ENCODE measurements around the gene H1-8.
"Not testable (repeated sequence)": the region's sequence is repeated elsewhere in the genome, so short reads cannot be mapped to it uniquely, and the experiment has no call there.

The H1-8 gene

DNA sequence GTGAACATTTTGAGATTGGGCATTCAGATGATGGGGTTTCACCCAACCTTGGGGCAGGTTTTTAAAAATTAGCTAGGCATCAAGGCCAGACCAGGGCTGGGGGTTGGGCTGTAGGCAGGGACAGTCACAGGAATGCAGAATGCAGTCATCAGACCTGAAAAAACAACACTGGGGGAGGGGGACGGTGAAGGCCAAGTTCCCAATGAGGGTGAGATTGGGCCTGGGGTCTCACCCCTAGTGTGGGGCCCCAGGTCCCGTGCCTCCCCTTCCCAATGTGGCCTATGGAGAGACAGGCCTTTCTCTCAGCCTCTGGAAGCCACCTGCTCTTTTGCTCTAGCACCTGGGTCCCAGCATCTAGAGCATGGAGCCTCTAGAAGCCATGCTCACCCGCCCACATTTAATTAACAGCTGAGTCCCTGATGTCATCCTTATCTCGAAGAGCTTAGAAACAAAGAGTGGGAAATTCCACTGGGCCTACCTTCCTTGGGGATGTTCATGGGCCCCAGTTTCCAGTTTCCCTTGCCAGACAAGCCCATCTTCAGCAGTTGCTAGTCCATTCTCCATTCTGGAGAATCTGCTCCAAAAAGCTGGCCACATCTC lies 8.4 kb upstream of the H1-8 start:
- H3K9me3 Mint-ChIP-seq, result no peaks in the 10 kb centered on the region
- H3K36me3 Mint-ChIP-seq (ENCODE audit: low read depth), result no peaks in the 10 kb centered on the region
- H3K27me3 Mint-ChIP-seq (ENCODE audit: low read depth), result peaks cover 2% of the 10 kb centered on the region
- no peak overlapping the region for H3K4me3 Mint-ChIP-seq
- H3K27ac Mint-ChIP-seq, result no peak overlapping the region
- DNase-seq (ENCODE audit: low spot score), result no peak
- no peaks in the 10 kb centered on the region for H3K4me1 Mint-ChIP-seq (ENCODE audit: low read depth)

- Mint-ChIP-seq H3K4me3 (no peak overlapping the region), H3K36me3 (ENCODE audit: low read depth) (no peaks in the 10 kb centered on the region), H3K4me1 (ENCODE audit: low read depth) (no peaks in the 10 kb centered on the region), H3K27me3 (ENCODE audit: low read depth) (peaks cover 2% of the 10 kb centered on the region), H3K27ac (no peak overlapping the region), H3K9me3 (no peaks in the 10 kb centered on the region)
- DNase-seq (ENCODE audit: low spot score), result no peak
These were observed 7.9 kb upstream of the H1-8 start for GRCh38 chr3:129535075-129535474.

DNA sequence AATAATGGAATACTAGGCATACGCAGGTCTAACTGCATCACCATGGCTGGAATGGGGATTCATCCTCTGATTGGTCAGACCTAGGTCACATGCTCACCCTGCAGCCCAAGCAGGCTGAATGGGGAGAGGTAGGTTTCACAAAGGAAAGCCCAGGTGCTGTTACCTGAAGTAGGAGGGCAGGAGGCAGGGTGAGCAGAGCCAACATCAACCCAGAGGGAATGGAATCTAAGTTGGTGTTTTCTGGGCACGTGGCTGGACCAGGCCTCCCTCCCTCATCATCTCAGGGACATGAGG lies 6.7 kb upstream of the H1-8 start:
- no peaks in the 10 kb centered on the region for H3K36me3 Mint-ChIP-seq (ENCODE audit: low read depth)

GRCh38 chr3:129536804-129537203 lies 6.2 kb upstream of the H1-8 start:
- Mint-ChIP-seq H3K27me3 (ENCODE audit: low read depth) (peaks cover 2% of the 10 kb centered on the region), H3K9me3 (no peaks in the 10 kb centered on the region), H3K4me3 (no peak overlapping the region), H3K27ac (no peak overlapping the region), H3K36me3 (ENCODE audit: low read depth) (no peaks in the 10 kb centered on the region), H3K4me1 (ENCODE audit: low read depth) (no peaks in the 10 kb centered on the region)
- DNase-seq (ENCODE audit: low spot score), result no peak

More for the DNA sequence above, 6.7 kb upstream of the H1-8 start:
- Mint-ChIP-seq H3K4me3 (no peak overlapping the region), H3K27me3 (ENCODE audit: low read depth) (peaks cover 2% of the 10 kb centered on the region), H3K9me3 (no peaks in the 10 kb centered on the region), H3K27ac (no peak overlapping the region), H3K4me1 (ENCODE audit: low read depth) (no peaks in the 10 kb centered on the region)
- no peak for DNase-seq (ENCODE audit: low spot score)

GRCh38 chr3:129539206-129539605 lies 3.8 kb upstream of the H1-8 start:
- H3K27ac Mint-ChIP-seq, result no peak overlapping the region
- no peak overlapping the region for H3K4me3 Mint-ChIP-seq
- peaks cover 2% of the 10 kb centered on the region for H3K27me3 Mint-ChIP-seq (ENCODE audit: low read depth)
- no peak for DNase-seq (ENCODE audit: low spot score)
- H3K36me3 Mint-ChIP-seq (ENCODE audit: low read depth), result no peaks in the 10 kb centered on the region
- H3K9me3 Mint-ChIP-seq, result no peaks in the 10 kb centered on the region
- no peaks in the 10 kb centered on the region for H3K4me1 Mint-ChIP-seq (ENCODE audit: low read depth)

DNA sequence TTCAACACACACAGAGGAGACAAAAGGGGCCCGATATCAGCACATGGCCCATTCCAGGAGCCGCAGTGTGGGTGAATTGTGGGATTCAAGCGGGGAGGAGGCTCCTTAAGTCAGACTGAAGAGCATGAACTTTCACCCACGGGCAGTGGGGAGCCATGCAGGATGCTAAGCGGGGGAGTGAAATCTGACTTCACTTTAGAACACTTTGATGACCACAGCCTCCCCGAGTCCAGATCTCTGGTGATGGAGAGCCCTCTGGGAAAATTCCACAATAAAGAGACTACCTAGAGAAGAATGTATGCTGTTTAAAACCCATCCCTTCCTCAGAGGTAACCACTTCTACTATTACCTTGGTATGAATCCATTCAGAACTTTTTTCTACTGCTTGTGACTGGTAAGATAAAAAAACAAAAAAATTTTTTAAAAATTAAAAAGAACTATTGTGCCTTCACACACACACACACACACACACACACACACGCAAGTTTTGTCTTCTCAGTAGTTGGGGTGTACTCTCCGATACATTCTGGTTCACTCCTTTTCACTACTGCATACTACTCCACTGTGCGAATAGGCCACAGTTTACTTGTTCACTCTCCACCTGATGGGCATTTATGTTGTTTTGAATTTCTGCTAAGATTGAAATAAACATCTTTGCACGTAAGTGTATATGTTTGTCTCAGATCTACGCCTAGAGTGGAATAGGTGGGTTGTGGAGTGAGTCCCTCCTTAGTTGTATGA lies 2.0 kb upstream of the H1-8 start:
- no peak overlapping the region for H3K27ac Mint-ChIP-seq
- peaks cover 2% of the 10 kb centered on the region for H3K27me3 Mint-ChIP-seq (ENCODE audit: low read depth)

DNA sequence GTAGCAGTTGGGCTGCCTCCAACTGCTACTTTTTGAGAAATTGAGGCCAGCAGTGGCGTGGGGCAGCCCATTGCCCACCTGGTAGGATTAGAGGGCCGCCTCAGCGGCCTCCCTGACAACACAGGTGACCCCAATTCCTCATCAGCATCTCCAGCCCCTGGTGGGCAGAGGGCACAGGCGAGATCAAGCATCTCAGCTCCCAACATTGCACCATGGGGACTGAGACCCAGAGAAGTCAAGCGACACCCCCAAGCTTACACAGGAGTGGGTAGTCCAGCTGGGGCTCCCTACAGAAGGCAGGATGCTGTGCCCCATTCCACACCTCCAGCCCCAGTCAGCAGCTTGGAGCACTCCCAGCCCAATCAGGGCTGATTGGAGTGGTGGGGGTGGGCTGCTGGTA lies 228 bp upstream of the H1-8 start:
- Mint-ChIP-seq H3K4me3 (no peak overlapping the region), H3K27ac (no peak overlapping the region), H3K4me1 (ENCODE audit: low read depth) (no peaks in the 10 kb centered on the region), H3K36me3 (ENCODE audit: low read depth) (no peaks in the 10 kb centered on the region), H3K9me3 (no peaks in the 10 kb centered on the region), H3K27me3 (ENCODE audit: low read depth) (no peaks in the 10 kb centered on the region)
- DNase-seq (ENCODE audit: low spot score), result no peak

More for the DNA sequence above, 2.0 kb upstream of the H1-8 start:
- Mint-ChIP-seq H3K9me3 (no peaks in the 10 kb centered on the region), H3K4me1 (ENCODE audit: low read depth) (no peaks in the 10 kb centered on the region), H3K36me3 (ENCODE audit: low read depth) (no peaks in the 10 kb centered on the region), H3K4me3 (no peak overlapping the region)
- no peak for DNase-seq (ENCODE audit: low spot score)

GRCh38 chr3:129543999-129544398 lies 1.0 kb downstream of the H1-8 start:
- Mint-ChIP-seq H3K27ac (no peak overlapping the region), H3K27me3 (ENCODE audit: low read depth) (no peaks in the 10 kb centered on the region), H3K9me3 (no peaks in the 10 kb centered on the region), H3K4me1 (ENCODE audit: low read depth) (no peaks in the 10 kb centered on the region), H3K4me3 (no peak overlapping the region), H3K36me3 (ENCODE audit: low read depth) (no peaks in the 10 kb centered on the region)
- no peak for DNase-seq (ENCODE audit: low spot score)

- DNase-seq (ENCODE audit: low spot score); H3K4me1 Mint-ChIP-seq (ENCODE audit: low read depth); H3K36me3 Mint-ChIP-seq (ENCODE audit: low read depth); H3K4me3 Mint-ChIP-seq; H3K27ac Mint-ChIP-seq; H3K27me3 Mint-ChIP-seq (ENCODE audit: low read depth); H3K9me3 Mint-ChIP-seq: not testable (repeated sequence)
These were observed 3.0 kb downstream of the H1-8 start for GRCh38 chr3:129545951-129546350.

DNA sequence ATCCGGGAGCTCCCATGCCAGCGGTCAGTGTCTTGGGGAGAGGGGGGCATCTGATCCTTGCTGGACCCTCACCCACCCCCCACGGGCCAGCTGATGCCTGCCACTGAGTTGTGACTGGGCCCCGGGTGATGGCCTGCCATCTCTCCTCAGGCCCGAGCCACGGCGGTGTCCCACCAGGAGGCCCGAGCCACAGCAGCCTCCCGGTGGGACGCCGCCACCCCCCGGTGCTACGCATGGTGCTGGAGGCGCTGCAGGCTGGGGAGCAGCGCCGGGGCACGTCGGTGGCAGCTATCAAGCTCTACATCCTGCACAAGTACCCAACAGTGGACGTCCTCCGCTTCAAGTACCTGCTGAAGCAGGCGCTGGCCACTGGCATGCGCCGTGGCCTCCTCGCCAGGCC lies 4.3 kb downstream of the H1-8 start:
- no peak overlapping the region for H3K27ac Mint-ChIP-seq
- no peaks in the 10 kb centered on the region for H3K9me3 Mint-ChIP-seq
- no peak overlapping the region for H3K4me3 Mint-ChIP-seq
- H3K4me1 Mint-ChIP-seq (ENCODE audit: low read depth), result no peaks in the 10 kb centered on the region
- no peak for DNase-seq (ENCODE audit: low spot score)
- H3K36me3 Mint-ChIP-seq (ENCODE audit: low read depth), result no peaks in the 10 kb centered on the region
- H3K27me3 Mint-ChIP-seq (ENCODE audit: low read depth), result no peaks in the 10 kb centered on the region

- no peak overlapping the region for H3K27ac Mint-ChIP-seq
- H3K36me3 Mint-ChIP-seq (ENCODE audit: low read depth), result no peaks in the 10 kb centered on the region
- DNase-seq (ENCODE audit: low spot score), result no peak
- H3K9me3 Mint-ChIP-seq, result no peaks in the 10 kb centered on the region
- H3K4me3 Mint-ChIP-seq, result no peak overlapping the region
- H3K27me3 Mint-ChIP-seq (ENCODE audit: low read depth), result peaks cover 4% of the 10 kb centered on the region
- H3K4me1 Mint-ChIP-seq (ENCODE audit: low read depth), result no peaks in the 10 kb centered on the region
These were observed 5.4 kb downstream of the H1-8 start for GRCh38 chr3:129548104-129548965.

DNA sequence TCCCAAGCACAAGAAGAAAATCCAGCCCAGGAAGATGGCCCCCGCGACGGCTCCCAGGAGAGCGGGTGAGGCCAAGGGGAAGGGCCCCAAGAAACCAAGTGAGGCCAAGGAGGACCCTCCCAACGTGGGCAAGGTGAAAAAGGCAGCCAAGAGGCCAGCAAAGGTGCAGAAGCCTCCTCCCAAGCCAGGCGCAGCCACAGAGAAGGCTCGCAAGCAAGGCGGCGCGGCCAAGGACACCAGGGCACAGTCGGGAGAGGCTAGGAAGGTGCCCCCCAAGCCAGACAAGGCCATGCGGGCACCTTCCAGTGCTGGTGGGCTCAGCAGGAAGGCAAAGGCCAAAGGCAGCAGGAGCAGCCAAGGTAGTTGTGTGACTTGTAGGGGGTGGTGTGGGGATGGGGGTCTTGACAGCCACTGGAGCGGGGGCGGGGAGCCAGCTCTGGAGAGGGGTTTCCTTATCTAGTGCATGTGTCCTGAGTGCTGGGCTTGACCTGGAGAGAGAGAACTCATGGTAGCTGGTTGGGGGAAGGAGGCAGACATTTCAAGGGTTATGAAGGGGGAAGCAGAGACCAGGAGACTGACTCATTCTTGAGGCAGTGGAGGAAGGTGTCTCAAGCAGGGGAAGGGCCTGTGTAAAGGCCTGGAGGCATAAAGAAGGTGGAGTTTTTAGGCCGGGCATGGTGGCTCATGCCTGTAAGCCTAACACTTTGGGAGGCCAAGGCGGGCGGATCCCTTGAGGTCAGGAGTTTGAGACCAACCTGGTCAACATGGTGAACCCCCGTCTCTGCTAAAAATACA lies 6.2 kb downstream of the H1-8 start:
- DNase-seq (ENCODE audit: low spot score), result no peak
- H3K4me3 Mint-ChIP-seq, result no peak overlapping the region
- H3K27me3 Mint-ChIP-seq (ENCODE audit: low read depth), result peaks cover 4% of the 10 kb centered on the region
- peaks cover 2% of the 10 kb centered on the region for H3K4me1 Mint-ChIP-seq (ENCODE audit: low read depth)
- no peaks in the 10 kb centered on the region for H3K9me3 Mint-ChIP-seq
- H3K27ac Mint-ChIP-seq, result no peak overlapping the region
- no peaks in the 10 kb centered on the region for H3K36me3 Mint-ChIP-seq (ENCODE audit: low read depth)

GRCh38 chr3:129549805-129550204 lies 6.8 kb downstream of the H1-8 start:
- peaks cover 7% of the 10 kb centered on the region for H3K27me3 Mint-ChIP-seq (ENCODE audit: low read depth)
- no peak overlapping the region for H3K4me3 Mint-ChIP-seq
- no peak for DNase-seq (ENCODE audit: low spot score)
- H3K9me3 Mint-ChIP-seq, result no peaks in the 10 kb centered on the region
- peaks cover 2% of the 10 kb centered on the region for H3K4me1 Mint-ChIP-seq (ENCODE audit: low read depth)
- no peaks in the 10 kb centered on the region for H3K36me3 Mint-ChIP-seq (ENCODE audit: low read depth)
- no peak overlapping the region for H3K27ac Mint-ChIP-seq

All from T-helper 2 cell treated with Interferon-gamma antibody and Interleukin-4, amounts not matched to agents 5 μg/mL and 100 μg/mL, for 36 hours (primary cell).